GM12878 (cell line): ENCODE measurements around the gene MCEMP1. TPM values are rescaled to one million over a fixed set of nuclear protein-coding genes. Genes with fewer than 3 reads are reported as not detected.

Experiments used
- BACH1 ChIP-seq: fragments of 450-650 bp; IDR thresholded peaks from 2 replicates; pipeline ENCODE4 v1.6.1; 2017; ENCODE audit warnings: mild to moderate bottlenecking, borderline replicate concordance
- CBFB ChIP-seq: IDR thresholded peaks from 2 replicates; pipeline ENCODE4 v1.6.1; 2016; ENCODE audit warnings: antibody characterized with exemption, low read depth
- CHD2 ChIP-seq: IDR thresholded peaks from 2 replicates; pipeline ENCODE4 v1.6.1; 2011; ENCODE audit warnings: low read depth, low read length, improper control_type of control experiment, borderline replicate concordance
- CHD4 ChIP-seq: fragments of 200-600 bp; sonication (generic); IDR thresholded peaks from 2 replicates; pipeline ENCODE4 v1.6.1; 2016; ENCODE audit warnings: mild to moderate bottlenecking
- CTCF ChIP-seq, 3 experiments: IDR thresholded peaks in 2 of 3; conservative IDR thresholded peaks in 1 of 3; 2 replicates each; pipeline ENCODE4 v1.5.1; 2011; ENCODE audit warnings: low read depth in 3 of 3, low read length in 3 of 3, mild to moderate bottlenecking in 3 of 3, control low read depth in 2 of 3, moderate library complexity in 2 of 3, inconsistent platforms in 1 of 3, mixed read lengths in 1 of 3; ENCODE audit not compliant: control insufficient read depth in 2 of 3, insufficient read depth in 1 of 3; ENCODE audit errors: extremely low read depth in 1 of 3
- DPF2 ChIP-seq: fragments of 450-650 bp; IDR thresholded peaks from 2 replicates; pipeline ENCODE4 v1.6.1; 2017; ENCODE audit warnings: mild to moderate bottlenecking
- EGR1 ChIP-seq, 2 experiments: IDR thresholded peaks; 1 replicate in 1 of 2; 2 replicates in 1 of 2; pipeline ENCODE4 v1.6.1; 2011 to 2012; ENCODE audit warnings: low read depth in 2 of 2, low read length in 2 of 2, borderline replicate concordance in 1 of 2, mild to moderate bottlenecking in 1 of 2, moderate library complexity in 1 of 2
- JUND ChIP-seq: IDR thresholded peaks from 2 replicates; pipeline ENCODE4 v1.6.1; 2012; ENCODE audit warnings: low read depth, mild to moderate bottlenecking, low read length, improper control_type of control experiment, moderate library complexity
- MYB ChIP-seq: fragments of 150-350 bp; IDR thresholded peaks from 2 replicates; pipeline ENCODE4 v1.6.1; 2014; ENCODE audit warnings: mild to moderate bottlenecking, low read depth, low read length, borderline replicate concordance
- RUNX3 ChIP-seq: IDR thresholded peaks from 2 replicates; pipeline ENCODE4 v1.6.1; 2012; ENCODE audit warnings: low read length, inconsistent platforms
- SRF ChIP-seq, 2 experiments: IDR thresholded peaks; 2 replicates each; pipeline ENCODE4 v1.6.1; 2011; ENCODE audit warnings: low read depth in 2 of 2, low read length in 2 of 2, mild to moderate bottlenecking in 1 of 2, moderate library complexity in 1 of 2
- SUPT20H ChIP-seq: IDR thresholded peaks from 2 replicates; pipeline ENCODE4 v1.6.1; 2011; ENCODE audit warnings: low read depth, mild to moderate bottlenecking, low read length, moderate library complexity, borderline replicate concordance; ENCODE audit not compliant: control insufficient read depth
- TAF1 ChIP-seq: IDR thresholded peaks from 2 replicates; pipeline ENCODE4 v1.6.1; 2011; ENCODE audit warnings: mild to moderate bottlenecking, low read depth, low read length, borderline replicate concordance
- YY1 ChIP-seq: IDR thresholded peaks from 2 replicates; pipeline ENCODE4 v1.6.1; 2011; ENCODE audit warnings: low read depth, mild to moderate bottlenecking, low read length
- ZBTB4 ChIP-seq: fragments of 450-650 bp; formaldehyde crosslinking; IDR thresholded peaks from 2 replicates; pipeline ENCODE4 v1.4.0; 2022; ENCODE audit warnings: mild to moderate bottlenecking, moderate library complexity
- ZBTB40 ChIP-seq: fragments of 450-650 bp; IDR thresholded peaks from 2 replicates; pipeline ENCODE4 v1.6.1; 2016; ENCODE audit warnings: mild to moderate bottlenecking, moderate library complexity, borderline replicate concordance
- ZNF622 ChIP-seq: fragments of 450-650 bp; IDR thresholded peaks from 2 replicates; pipeline ENCODE4 v1.6.1; 2017; ENCODE audit warnings: mild to moderate bottlenecking, inconsistent platforms
- polyA plus RNA-seq, 11 experiments: library from polyadenylated mRNA; depleted of rRNA in 4 of 11; unstranded in 6 of 11; stranded (reverse) in 5 of 11; fragments of >200 nt; fragmentation: Nextera tagmentation in 4 of 11; fragmentation: Illumina TruSeq in 1 of 11; extraction: Ambion mirVana in 4 of 11; extraction: Trizol in 1 of 11; gene quantifications; 1 replicate in 1 of 11; 2 replicates in 10 of 11; pipeline versions ENCODE4 v1.2.1 to v1.2.3, GENCODE V29; 2011 to 2016; ENCODE audit warnings: inconsistent platforms in 2 of 11, missing spikeins in 2 of 11, low read depth in 1 of 11
- total RNA-seq, 4 experiments: library from RNA; depleted of rRNA in 3 of 4; stranded (reverse); fragments of >200 nt in 3 of 4; fragmentation: Illumina TruSeq in 1 of 4; extraction: Trizol in 1 of 4; gene quantifications; 2 replicates each; pipeline versions ENCODE4 v1.2.1 to v1.2.3, GENCODE V29; 2013 to 2021
- TF ChIP-seq, protein P1 (sequence below): fragments of 450-650 bp; IDR thresholded peaks from 2 replicates; pipeline ENCODE4 v1.6.1; 2016; ENCODE audit warnings: mild to moderate bottlenecking
- TF ChIP-seq, protein P2 (sequence below): IDR thresholded peaks from 2 replicates; pipeline ENCODE4 v1.6.1; 2011; ENCODE audit warnings: borderline replicate concordance, low read depth, mild to moderate bottlenecking, moderate library complexity, mixed read lengths, low read length; ENCODE audit not compliant: insufficient read depth; ENCODE audit errors: extremely low read length

Gene MCEMP1
- total and polyA plus RNA-seq, 10 of the 15 experiments (the other 5 are each of a cell fraction or from before 2014, with no cell fraction given), result 0.08 to 0.55 (median 0.26) TPM; not detected in 1

DNA sequence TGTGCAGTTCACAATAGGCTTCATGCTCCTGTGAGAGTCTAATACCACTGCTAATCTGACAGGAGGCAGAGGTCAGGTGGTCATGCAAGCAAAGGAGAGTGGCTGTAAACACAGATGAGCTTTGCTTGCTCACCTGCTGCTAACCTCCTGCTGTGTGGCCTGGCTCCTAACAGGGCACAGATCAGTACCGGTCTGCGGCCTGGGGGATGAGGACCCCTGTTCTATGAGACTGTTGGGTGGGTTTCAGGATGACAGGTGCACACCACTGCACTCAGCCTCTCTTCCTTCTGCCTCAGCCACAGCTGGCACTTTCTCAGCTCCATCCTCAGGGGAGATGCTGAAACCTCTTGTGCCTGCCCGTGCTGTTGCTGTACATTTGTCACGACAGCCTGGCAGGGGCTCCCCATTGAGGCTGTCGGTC, 45.4 kb downstream of the MCEMP1 start (continued):
- TF ChIP-seq, protein P1, sequence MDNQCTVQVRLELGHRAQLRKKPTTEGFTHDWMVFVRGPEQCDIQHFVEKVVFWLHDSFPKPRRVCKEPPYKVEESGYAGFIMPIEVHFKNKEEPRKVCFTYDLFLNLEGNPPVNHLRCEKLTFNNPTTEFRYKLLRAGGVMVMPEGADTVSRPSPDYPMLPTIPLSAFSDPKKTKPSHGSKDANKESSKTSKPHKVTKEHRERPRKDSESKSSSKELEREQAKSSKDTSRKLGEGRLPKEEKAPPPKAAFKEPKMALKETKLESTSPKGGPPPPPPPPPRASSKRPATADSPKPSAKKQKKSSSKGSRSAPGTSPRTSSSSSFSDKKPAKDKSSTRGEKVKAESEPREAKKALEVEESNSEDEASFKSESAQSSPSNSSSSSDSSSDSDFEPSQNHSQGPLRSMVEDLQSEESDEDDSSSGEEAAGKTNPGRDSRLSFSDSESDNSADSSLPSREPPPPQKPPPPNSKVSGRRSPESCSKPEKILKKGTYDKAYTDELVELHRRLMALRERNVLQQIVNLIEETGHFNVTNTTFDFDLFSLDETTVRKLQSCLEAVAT, result no peak
- no peak for TF ChIP-seq MYB
- peak; percentile 77 for TF ChIP-seq RUNX3
- TF ChIP-seq SUPT20H, result no peak
- no peak for TF ChIP-seq YY1
- no peak for TF ChIP-seq ZBTB4 (CRISPR knock-in tag)
- no peak for TF ChIP-seq BACH1
- no peak for TF ChIP-seq EGR1 (IDR thresholded peaks at IDR 0.05; ENCODE audit: borderline replicate concordance in 1 of 2, low read depth in 2 of 2, low read length in 2 of 2)
- TF ChIP-seq, protein P2, sequence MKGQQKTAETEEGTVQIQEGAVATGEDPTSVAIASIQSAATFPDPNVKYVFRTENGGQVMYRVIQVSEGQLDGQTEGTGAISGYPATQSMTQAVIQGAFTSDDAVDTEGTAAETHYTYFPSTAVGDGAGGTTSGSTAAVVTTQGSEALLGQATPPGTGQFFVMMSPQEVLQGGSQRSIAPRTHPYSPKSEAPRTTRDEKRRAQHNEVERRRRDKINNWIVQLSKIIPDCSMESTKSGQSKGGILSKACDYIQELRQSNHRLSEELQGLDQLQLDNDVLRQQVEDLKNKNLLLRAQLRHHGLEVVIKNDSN, result no peak
- TF ChIP-seq ZBTB40, result no peak
- TF ChIP-seq SRF (IDR thresholded peaks at IDR 0.05; ENCODE audit: low read depth in 2 of 2, low read length in 2 of 2), result no peak
- TF ChIP-seq CBFB, result no peak
- TF ChIP-seq TAF1, result no peak
- no peak for TF ChIP-seq DPF2
- no peak for TF ChIP-seq CHD4
- TF ChIP-seq CHD2, result no peak
- TF ChIP-seq ZNF622, result no peak
- TF ChIP-seq JUND, result no peak
- no peak for TF ChIP-seq CTCF (IDR thresholded peaks at IDR 0.05 in 2 of 3, conservative IDR thresholded peaks at IDR 0.05 in 1 of 3; ENCODE audit: control insufficient read depth in 2 of 3, extremely low read depth in 1 of 3, insufficient read depth in 1 of 3, low read depth in 3 of 3, low read length in 3 of 3)
